HCT116 (cell line): ENCODE data around the gene NRBF2. TPM values are rescaled to one million over a fixed set of nuclear protein-coding genes. Genes with fewer than 3 reads are reported as not detected.

Experiments
- ATAC-seq: fragments of 200-7000 bp; cut with Tn5 transposase; 2 replicates; pipeline ENCODE4 v1.9.1; 2020; ENCODE audit warnings: mild to moderate bottlenecking, moderate library complexity
- BruUV-seq: library from RNA; stranded (reverse); fragments of 400-500 nt; replicated peaks from 2 replicates; lab custom pipeline; 2021; lab: Mats Ljungman, UMichigan
- CTCF ChIA-PET: fragments of 300-600 bp; sonication (Branson Sonifier 250); formaldehyde crosslinking; loops from one replicate; lab custom pipeline; 2021; ENCODE audit warnings: antibody characterized with exemption; lab: Charles Lee
- POLR2A ChIA-PET: fragments of 300-600, 350-600 bp; sonication (Branson Sonifier 250); formaldehyde crosslinking; loops from one replicate; lab custom pipeline; 2021; ENCODE audit warnings: antibody characterized with exemption; lab: Charles Lee
- RAD21 ChIA-PET, 2 experiments: fragments of 300-600 bp; sonication (Branson Sonifier 250); formaldehyde crosslinking; loops; one replicate each; lab custom pipeline; 2023; ENCODE audit warnings: low total read pairs in 2 of 2; ENCODE audit not compliant: uncharacterized antibody in 2 of 2, unreplicated experiment in 2 of 2, low non-redundant PET in 1 of 2; lab: Charles Lee
- DNase-seq: peaks from one replicate; pipeline ENCODE4 v3.0.0-alpha.2; 2010; ENCODE audit warnings: low read depth, low spot score
- H2AFZ ChIP-seq: fragments of 200-600 bp; shearing (Covaris generic), sonication (generic); 2 replicates; pipeline ENCODE4 v1.6.1; 2017; ENCODE audit warnings: low read depth, mixed run types, mixed read lengths, antibody characterized with exemption, low read length; ENCODE audit not compliant: poor library complexity, severe bottlenecking
- H3K27ac ChIP-seq: 2 replicates; pipeline ENCODE4 v1.5.1; 2012; ENCODE audit warnings: low read depth, low read length
- H3K27me3 ChIP-seq: fragments of 200-600 bp; sonication (generic); 2 replicates; pipeline ENCODE4 v1.6.1; 2016; ENCODE audit warnings: mixed run types, low read length, mixed read lengths; ENCODE audit not compliant: insufficient read depth
- H3K36me3 ChIP-seq, 2 experiments: fragments of 200-500 bp in 1 of 2; fragments of 200-600 bp in 1 of 2; sonication (Bioruptor generic) in 1 of 2; sonication (generic) in 1 of 2; 2 replicates each; pipeline versions ENCODE4 v1.5.1 to v1.6.1; 2014 to 2016; ENCODE audit warnings: low read length in 2 of 2, inconsistent platforms in 1 of 2, mixed read lengths in 1 of 2, mixed run types in 1 of 2; ENCODE audit not compliant: insufficient read depth in 2 of 2, control insufficient read depth in 1 of 2
- H3K4me1 ChIP-seq, 2 experiments: fragments of 200-600 bp in 1 of 2; sonication (generic) in 1 of 2; 2 replicates each; pipeline versions ENCODE4 v1.5.1 to v1.6.1; 2012 to 2017; ENCODE audit warnings: low read length in 2 of 2, inconsistent platforms in 1 of 2, mild to moderate bottlenecking in 1 of 2, mixed read lengths in 1 of 2, mixed run types in 1 of 2, moderate library complexity in 1 of 2; ENCODE audit not compliant: insufficient read depth in 2 of 2, control insufficient read depth in 1 of 2
- H3K4me2 ChIP-seq: fragments of 200-600 bp; sonication (generic); 2 replicates; pipeline ENCODE4 v1.6.1; 2017; ENCODE audit warnings: mixed run types, low read length, mixed read lengths
- H3K4me3 ChIP-seq, 2 experiments: fragments of 200-600 bp in 1 of 2; sonication (generic) in 1 of 2; replicated peaks in 1 of 2; 2 replicates each; pipeline ENCODE4 v1.5.1; 2011 to 2016; ENCODE audit warnings: low read length in 2 of 2, control low read depth in 1 of 2, low read depth in 1 of 2, mild to moderate bottlenecking in 1 of 2, mixed read lengths in 1 of 2, mixed run types in 1 of 2
- H3K79me2 ChIP-seq: fragments of 200-600 bp; sonication (generic); 2 replicates; pipeline ENCODE4 v1.6.1; 2017; ENCODE audit warnings: mild to moderate bottlenecking, mixed run types, low read length, moderate library complexity, mixed read lengths; ENCODE audit not compliant: insufficient read depth
- H3K9ac ChIP-seq: fragments of 200-600 bp; sonication (generic); 2 replicates; pipeline ENCODE4 v1.6.1; 2016; ENCODE audit warnings: low read length, mixed read lengths
- H3K9me2 ChIP-seq: fragments of 200-600 bp; sonication (generic), shearing (Covaris generic); 2 replicates; pipeline ENCODE4 v1.6.1; 2017; ENCODE audit warnings: mixed run types, mild to moderate bottlenecking, moderate library complexity; ENCODE audit not compliant: insufficient read depth
- H3K9me3 ChIP-seq, 2 experiments: fragments of 200-500 bp in 1 of 2; fragments of 200-600 bp in 1 of 2; sonication (Bioruptor generic) in 1 of 2; sonication (generic) in 1 of 2; 2 replicates each; pipeline ENCODE4 v1.6.1; 2014 to 2017; ENCODE audit warnings: low read length in 2 of 2, mixed read lengths in 2 of 2, inconsistent platforms in 1 of 2, low read depth in 1 of 2, mild to moderate bottlenecking in 1 of 2, mixed run types in 1 of 2, moderate library complexity in 1 of 2; ENCODE audit not compliant: control insufficient read depth in 1 of 2, insufficient read depth in 1 of 2
- H4K20me1 ChIP-seq: fragments of 200-600 bp; sonication (generic), shearing (Covaris generic); 2 replicates; pipeline ENCODE4 v1.6.1; 2017; ENCODE audit warnings: mixed run types, mild to moderate bottlenecking, moderate library complexity; ENCODE audit not compliant: insufficient read depth
- EZH2phosphoT487 ChIP-seq: fragments of 200-600 bp; IDR thresholded peaks from 2 replicates; pipeline ENCODE4 v1.6.1; 2018; ENCODE audit warnings: antibody characterized with exemption, borderline replicate concordance
- FOSL1 ChIP-seq: IDR thresholded peaks from 2 replicates; pipeline ENCODE4 v1.6.1; 2012; ENCODE audit warnings: low read depth
- JUND ChIP-seq: IDR thresholded peaks from 2 replicates; pipeline ENCODE4 v1.6.1; 2012
- MAX ChIP-seq: IDR thresholded peaks from 2 replicates; pipeline ENCODE4 v1.6.1; 2012
- POLR2A ChIP-seq: IDR thresholded peaks from 2 replicates; pipeline ENCODE4 v1.7.0; 2011; ENCODE audit warnings: borderline replicate concordance; ENCODE audit not compliant: insufficient read depth, insufficient read length; ENCODE audit errors: extremely low read depth
- RAD21 ChIP-seq: IDR thresholded peaks from 2 replicates; pipeline ENCODE4 v1.6.1; 2012; ENCODE audit warnings: low read depth, mild to moderate bottlenecking
- REST ChIP-seq: IDR thresholded peaks from 2 replicates; pipeline ENCODE4 v1.6.1; 2012; ENCODE audit warnings: low read depth
- ZFX ChIP-seq: fragments of 450-650 bp; IDR thresholded peaks from 2 replicates; pipeline ENCODE4 v1.6.1; 2017
- intact Hi-C: fragments of 100-400 bp; cut with micrococcal nuclease; formaldehyde crosslinking; loops from 2 replicates; pipeline ENCODE4 v1.10.0; 2022
- total RNA-seq: library from RNA; stranded (reverse); gene quantifications from one replicate; pipeline ENCODE4 v1.2.1, GENCODE V29; 2021; ENCODE audit not compliant: unreplicated experiment
- TF ChIP-seq, protein P1 (sequence below): IDR thresholded peaks from 2 replicates; pipeline ENCODE4 v1.6.1; 2011; ENCODE audit warnings: mild to moderate bottlenecking, low read length, moderate library complexity; ENCODE audit not compliant: insufficient replicate concordance; ENCODE audit errors: extremely low read depth

The NRBF2 gene
- total RNA-seq, 1 experiment from 2014 or later: 20.2 TPM

DNA sequence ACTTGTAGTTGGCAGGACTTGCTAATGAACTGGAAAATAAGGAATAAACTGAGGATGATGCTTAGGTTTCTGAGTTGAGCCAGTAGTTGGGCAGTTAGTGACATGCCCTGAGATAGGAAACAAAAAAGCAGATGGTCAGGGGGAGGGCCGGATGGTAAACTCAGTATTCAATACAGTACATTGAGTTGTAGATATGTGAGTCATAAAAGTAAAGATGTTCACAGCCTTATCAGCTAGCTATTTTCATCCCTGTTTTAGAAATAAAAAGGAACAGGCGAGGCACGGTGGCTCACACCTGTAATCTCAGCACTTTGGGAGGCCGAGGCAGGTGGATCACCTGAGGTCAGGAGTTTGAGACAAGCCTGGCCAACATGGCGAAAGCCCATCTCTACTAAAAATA, 22.2 kb upstream of the NRBF2 start:
- no peaks in the 10 kb centered on the region for H3K9me3 ChIP-seq
- no peak overlapping the region for H3K9ac ChIP-seq
- POLR2A ChIA-PET: no interaction called here
- no peak overlapping the region for H3K4me3 ChIP-seq
- H3K36me3 ChIP-seq: no peaks in the 10 kb centered on the region
- RAD21 ChIA-PET: no interaction called here
- H3K27ac ChIP-seq: no peak overlapping the region
- no peaks in the 10 kb centered on the region for H4K20me1 ChIP-seq
- no peaks in the 10 kb centered on the region for H3K27me3 ChIP-seq
- H3K4me1 ChIP-seq: no peaks in the 10 kb centered on the region
- no TSS peak for BruUV-seq
- H2AFZ ChIP-seq: no peak overlapping the region
- no peaks in the 10 kb centered on the region for H3K79me2 ChIP-seq
- H3K9me2 ChIP-seq: no peaks in the 10 kb centered on the region
- intact Hi-C loops: no loop called here
- CTCF ChIA-PET: no interaction called here
- ATAC-seq (no peak), DNase-seq (no peak)
- H3K4me2 ChIP-seq: no peak overlapping the region
- no peak for TF ChIP-seq REST
- TF ChIP-seq POLR2A: no peak
- TF ChIP-seq RAD21: no peak
- no peak for TF ChIP-seq FOSL1
- no peak for TF ChIP-seq JUND
- no peak for TF ChIP-seq MAX
- TF ChIP-seq, protein P1, sequence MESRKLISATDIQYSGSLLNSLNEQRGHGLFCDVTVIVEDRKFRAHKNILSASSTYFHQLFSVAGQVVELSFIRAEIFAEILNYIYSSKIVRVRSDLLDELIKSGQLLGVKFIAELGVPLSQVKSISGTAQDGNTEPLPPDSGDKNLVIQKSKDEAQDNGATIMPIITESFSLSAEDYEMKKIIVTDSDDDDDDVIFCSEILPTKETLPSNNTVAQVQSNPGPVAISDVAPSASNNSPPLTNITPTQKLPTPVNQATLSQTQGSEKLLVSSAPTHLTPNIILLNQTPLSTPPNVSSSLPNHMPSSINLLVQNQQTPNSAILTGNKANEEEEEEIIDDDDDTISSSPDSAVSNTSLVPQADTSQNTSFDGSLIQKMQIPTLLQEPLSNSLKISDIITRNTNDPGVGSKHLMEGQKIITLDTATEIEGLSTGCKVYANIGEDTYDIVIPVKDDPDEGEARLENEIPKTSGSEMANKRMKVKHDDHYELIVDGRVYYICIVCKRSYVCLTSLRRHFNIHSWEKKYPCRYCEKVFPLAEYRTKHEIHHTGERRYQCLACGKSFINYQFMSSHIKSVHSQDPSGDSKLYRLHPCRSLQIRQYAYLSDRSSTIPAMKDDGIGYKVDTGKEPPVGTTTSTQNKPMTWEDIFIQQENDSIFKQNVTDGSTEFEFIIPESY: no peak
- TF ChIP-seq EZH2phosphoT487: no peak
- no peak for TF ChIP-seq ZFX
